Keratinocyte (primary cell): Measurements from ENCODE around the gene LAMA4. TPM values are rescaled to one million over a fixed set of nuclear protein-coding genes. Genes with fewer than 3 reads are reported as not detected.

Experiments
- DNase-seq: peaks from one replicate; pipeline ENCODE4 v3.0.0-alpha.2; 2011; ENCODE audit warnings: low read depth, missing footprints, low spot score
- FAIRE-seq: peaks from 2 replicates; lab custom pipeline; 2011; peaks lifted over from hg19 to GRCh38; lab: Jason Lieb, UNC
- H2AFZ ChIP-seq: 2 replicates; pipeline ENCODE4 v1.6.0; 2012; ENCODE audit warnings: low read length, control low read depth, inconsistent platforms; ENCODE audit not compliant: control insufficient read depth
- H3K27ac ChIP-seq: 2 replicates; pipeline ENCODE4 v1.5.1; 2011; ENCODE audit warnings: low read length; ENCODE audit not compliant: control insufficient read depth, insufficient read depth
- H3K27me3 ChIP-seq: 3 replicates; pipeline ENCODE4 v1.6.0; 2011; ENCODE audit warnings: low read length; ENCODE audit not compliant: control insufficient read depth, insufficient read depth; ENCODE audit errors: extremely low read depth
- H3K36me3 ChIP-seq, 2 experiments: 2 replicates in 1 of 2; 3 replicates in 1 of 2; pipeline ENCODE4 v1.5.1; 2011; ENCODE audit warnings: low read length in 2 of 2, mild to moderate bottlenecking in 1 of 2; ENCODE audit not compliant: control insufficient read depth in 2 of 2, insufficient read depth in 2 of 2; ENCODE audit errors: extremely low read depth in 1 of 2
- H3K4me1 ChIP-seq: 3 replicates; pipeline ENCODE4 v1.5.1; 2011; ENCODE audit warnings: low read length; ENCODE audit not compliant: control insufficient read depth, insufficient read depth; ENCODE audit errors: extremely low read depth
- H3K4me2 ChIP-seq: 3 replicates; pipeline ENCODE4 v1.6.0; 2011; ENCODE audit warnings: low read depth, low read length; ENCODE audit not compliant: control insufficient read depth, insufficient read depth; ENCODE audit errors: extremely low read depth
- H3K4me3 ChIP-seq, 3 experiments: fragments of 200-600 bp in 1 of 3; sonication (generic) in 1 of 3; 2 replicates in 2 of 3; 3 replicates in 1 of 3; pipeline ENCODE4 v1.5.1; 2011 to 2016; ENCODE audit warnings: low read length in 3 of 3, mild to moderate bottlenecking in 3 of 3, control low read depth in 2 of 3, inconsistent platforms in 1 of 3, low read depth in 1 of 3, mixed read lengths in 1 of 3, mixed run types in 1 of 3, moderate library complexity in 1 of 3; ENCODE audit not compliant: control insufficient read depth in 2 of 3, insufficient read depth in 2 of 3; ENCODE audit errors: extremely low read depth in 1 of 3
- H3K79me2 ChIP-seq: 2 replicates; pipeline ENCODE4 v1.6.0; 2012; ENCODE audit warnings: low read length; ENCODE audit not compliant: control insufficient read depth, insufficient read depth
- H3K9ac ChIP-seq: 3 replicates; pipeline ENCODE4 v1.6.0; 2011; ENCODE audit warnings: low read length; ENCODE audit not compliant: control insufficient read depth, insufficient read depth; ENCODE audit errors: extremely low read depth
- H3K9me1 ChIP-seq: 3 replicates; pipeline ENCODE4 v1.6.0; 2011; ENCODE audit warnings: low read length; ENCODE audit not compliant: control insufficient read depth, insufficient read depth; ENCODE audit errors: extremely low read depth
- H3K9me3 ChIP-seq: 2 replicates; pipeline ENCODE4 v1.5.1; 2012; ENCODE audit warnings: low read depth, low read length; ENCODE audit not compliant: control insufficient read depth
- H4K20me1 ChIP-seq: 3 replicates; pipeline ENCODE4 v1.6.0; 2011; ENCODE audit warnings: low read length; ENCODE audit not compliant: control insufficient read depth, insufficient read depth; ENCODE audit errors: extremely low read depth
- CTCF ChIP-seq, 3 experiments: IDR thresholded peaks in 1 of 3; conservative IDR thresholded peaks in 1 of 3; optimal IDR thresholded peaks in 1 of 3; 2 replicates in 2 of 3; 3 replicates in 1 of 3; pipeline versions ENCODE3 to v1.5.1; 2011; ENCODE audit warnings: low read length in 3 of 3, mild to moderate bottlenecking in 3 of 3, moderate library complexity in 2 of 3, control low read depth in 1 of 3, inconsistent platforms in 1 of 3; ENCODE audit not compliant: insufficient read depth in 2 of 3; ENCODE audit errors: extremely low read depth in 1 of 3
- EZH2 ChIP-seq: IDR thresholded peaks from one replicate; pipeline ENCODE4 v1.6.1; 2012; ENCODE audit warnings: inconsistent platforms, mild to moderate bottlenecking, low read length, moderate library complexity
- dilution Hi-C: fragments of 300-500 bp; cut with MboI; formaldehyde crosslinking; loops from one replicate; pipeline ENCODE4 v1.7.0; 2020; ENCODE audit warnings: low sequenced_read_pairs; ENCODE audit not compliant: extremely low pct_ligation_motif_present
- polyA plus RNA-seq, 5 experiments: library from polyadenylated mRNA; depleted of rRNA in 3 of 5; stranded (reverse) in 3 of 5; stranded (forward) in 1 of 5; unstranded in 1 of 5; fragments of >200 nt; gene quantifications; 1 replicate in 1 of 5; 2 replicates in 3 of 5; 3 replicates in 1 of 5; pipeline versions ENCODE4 v1.2.1 to v1.2.3, GENCODE V29; 2011 to 2012; ENCODE audit warnings: missing spikeins in 2 of 5, low read depth in 1 of 5, low replicate concordance in 1 of 5

Gene LAMA4
- polyA plus RNA-seq, 1 donor (not counting 4 experiments of a cell fraction or from before 2014, with no cell fraction given): 0.12 TPM

DNA sequence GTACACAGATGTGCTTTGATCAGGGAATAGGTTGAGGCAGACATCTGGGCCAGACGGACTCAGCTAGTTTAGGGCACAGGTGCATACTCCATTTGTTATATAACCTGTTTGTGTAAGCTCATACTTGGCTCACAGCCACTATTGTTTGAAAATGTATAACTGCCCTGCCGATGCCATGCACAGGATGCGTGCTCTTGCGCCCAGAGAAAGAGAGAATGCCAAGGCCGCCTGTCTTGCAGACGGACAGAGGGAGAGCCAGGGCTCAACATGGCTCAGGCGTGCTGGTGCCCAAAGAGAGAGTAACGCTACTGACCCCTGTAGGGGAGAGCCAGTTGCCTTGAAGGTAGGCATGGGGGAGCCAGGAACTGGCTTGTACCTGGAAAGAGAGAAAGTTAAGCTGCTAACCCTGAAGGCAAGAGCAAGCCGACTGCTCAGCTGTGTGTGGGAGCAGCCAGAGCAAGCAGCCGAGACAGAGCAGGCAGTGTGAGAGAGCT, 109.2 kb downstream of the LAMA4 start:
- no peak overlapping the region for H3K4me2 ChIP-seq
- TF ChIP-seq EZH2: no peak
- no peak for TF ChIP-seq CTCF (optimal IDR thresholded peaks at IDR 0.05 in 1 of 3, IDR thresholded peaks at IDR 0.05 in 1 of 3, conservative IDR thresholded peaks at IDR 0.05 in 1 of 3; ENCODE audit: extremely low read depth in 1 of 3, insufficient read depth in 2 of 3, low read length in 3 of 3)
- H3K36me3 ChIP-seq: no peaks in the 10 kb centered on the region
- H3K27me3 ChIP-seq: no peaks in the 10 kb centered on the region
- no peaks in the 10 kb centered on the region for H3K79me2 ChIP-seq
- H2AFZ ChIP-seq: no peak overlapping the region
- dilution Hi-C loops: no loop called here
- FAIRE-seq (no peak), DNase-seq (no peak)
- no peak overlapping the region for H3K4me3 ChIP-seq
- no peaks in the 10 kb centered on the region for H3K4me1 ChIP-seq
- no peaks in the 10 kb centered on the region for H4K20me1 ChIP-seq
- no peaks in the 10 kb centered on the region for H3K9me1 ChIP-seq
- no peak overlapping the region for H3K27ac ChIP-seq
- no peak overlapping the region for H3K9ac ChIP-seq
- no peaks in the 10 kb centered on the region for H3K9me3 ChIP-seq

GRCh38 chr6:112144145-112144926, 110.0 kb downstream of the LAMA4 start:
- no peaks in the 10 kb centered on the region for H3K9me3 ChIP-seq
- H3K4me3 ChIP-seq: no peak overlapping the region
- no peaks in the 10 kb centered on the region for H3K36me3 ChIP-seq
- no peak overlapping the region for H2AFZ ChIP-seq
- H3K9ac ChIP-seq: no peak overlapping the region
- no peaks in the 10 kb centered on the region for H3K79me2 ChIP-seq
- dilution Hi-C loops: no loop called here
- H3K9me1 ChIP-seq: no peaks in the 10 kb centered on the region
- no peak for DNase-seq
- no peaks in the 10 kb centered on the region for H4K20me1 ChIP-seq
- H3K27me3 ChIP-seq: no peaks in the 10 kb centered on the region
- no peak overlapping the region for H3K27ac ChIP-seq
- no peaks in the 10 kb centered on the region for H3K4me1 ChIP-seq
- TF ChIP-seq EZH2 (no peak), CTCF (optimal IDR thresholded peaks at IDR 0.05 in 1 of 3, IDR thresholded peaks at IDR 0.05 in 1 of 3, conservative IDR thresholded peaks at IDR 0.05 in 1 of 3; ENCODE audit: extremely low read depth in 1 of 3, insufficient read depth in 2 of 3, low read length in 3 of 3) (no peak)
- no peak overlapping the region for H3K4me2 ChIP-seq
- FAIRE-seq: no peak
